Transverse colon (tissue), 4 donors: ENCODE data around the gene SGCA. TPM values are rescaled to one million over a fixed set of nuclear protein-coding genes. Genes with fewer than 3 reads are reported as not detected.
A peak's percentile ranks its signal among the peaks of the same experiment; 100 is the strongest.

ENCODE experiments used
- DNase-seq: peaks from one replicate; pipeline ENCODE4 v3.0.0-alpha.2; 2019
- H3K27ac ChIP-seq, 4 donors: fragments of 200-600 bp; sonication (generic); 2 replicates each; pipeline ENCODE4 v1.5.1; 2016 to 2018; ENCODE audit warnings: inconsistent platforms in 4 of 4
- H3K27me3 ChIP-seq: fragments of 200-600 bp; sonication (generic); 2 replicates; pipeline ENCODE4 v1.5.1; 2017; ENCODE audit warnings: inconsistent platforms
- H3K36me3 ChIP-seq, 4 donors: fragments of 200-600 bp; sonication (generic); 2 replicates each; pipeline ENCODE4 v1.5.1; 2017 to 2019; ENCODE audit warnings: inconsistent platforms in 4 of 4
- H3K4me1 ChIP-seq, 4 donors: fragments of 200-600 bp; sonication (generic); 2 replicates each; pipeline ENCODE4 v1.5.1; 2017 to 2020; ENCODE audit warnings: inconsistent platforms in 4 of 4
- H3K4me3 ChIP-seq, 4 donors: fragments of 200-600 bp; sonication (generic); 1 replicate in 1 of 4; 2 replicates in 3 of 4; pipeline versions ENCODE4 v1.5.1 to v1.6.1; 2017 to 2019; ENCODE audit warnings: inconsistent platforms in 4 of 4
- H3K9me3 ChIP-seq, 2 donors: fragments of 200-600 bp; sonication (generic); 2 replicates each; pipeline ENCODE4 v1.5.1; 2017 to 2019; ENCODE audit warnings: inconsistent platforms in 2 of 2
- CTCF ChIP-seq, 5 experiments: fragments of 200-600 bp in 3 of 5; fragments of 450-650 bp in 2 of 5; sonication (generic) in 3 of 5; IDR thresholded peaks; 1 replicate in 2 of 5; 2 replicates in 3 of 5; pipeline ENCODE4 v1.5.1; 2016 to 2017; ENCODE audit warnings: antibody characterized with exemption in 5 of 5, inconsistent platforms in 3 of 5, mild to moderate bottlenecking in 2 of 5, moderate library complexity in 1 of 5
- EP300 ChIP-seq: sonication (generic); formaldehyde crosslinking; IDR thresholded peaks from one replicate; pipeline ENCODE4 v1.6.1; 2017; ENCODE audit warnings: antibody characterized with exemption, low read depth
- POLR2A ChIP-seq: fragments of 450-650 bp; IDR thresholded peaks from one replicate; pipeline ENCODE4 v1.6.1; 2016; ENCODE audit warnings: antibody characterized with exemption, mild to moderate bottlenecking, moderate library complexity
- POLR2AphosphoS5 ChIP-seq, 3 donors: sonication (generic); formaldehyde crosslinking; IDR thresholded peaks; one replicate each; pipeline ENCODE4 v1.6.1; 2016; ENCODE audit warnings: antibody characterized with exemption in 3 of 3
- WGBS, 2 donors: methylation state at CpG; one replicate each; pipeline ENCODE4 v1.1.5; 2018; ENCODE audit warnings: low coverage in 1 of 2; 5-methylcytosine and 5-hydroxymethylcytosine counted together
- in situ Hi-C, 4 donors: fragments of 200-750 bp; cut with MboI; loops; one replicate each; pipeline versions ENCODE4 v1.15.0 to v1.15.1; 2017; ENCODE audit warnings: low sequenced_read_pairs in 3 of 4, low pct_ligation_motif_present in 1 of 4, low pct_unique_long_range_greater_than_20kb in 1 of 4
- intact Hi-C: fragments of 100-400 bp; cut with DNase I; formaldehyde crosslinking; loops from one replicate; pipeline ENCODE4 v1.15.1; 2023; ENCODE audit warnings: low total_unique reads
- total RNA-seq, 4 donors: library from RNA; depleted of rRNA; stranded (reverse); fragments of >200 nt; gene quantifications; one replicate each; pipeline ENCODE4 v1.1.0, GENCODE V29; 2016

SGCA gene
- total RNA-seq, 4 donors from 2014 or later, result 3.7 to 65.3 (median 7.6) TPM

- DNase-seq, result peak; percentile 74
- TF ChIP-seq POLR2AphosphoS5 (IDR thresholded peaks at IDR 0.05) (peak in 2 of 3 donors; percentile 32 to 34), EP300 (no peak), CTCF (IDR thresholded peaks at IDR 0.05) (peak in 2 of 5 experiments; percentile 13 to 16), POLR2A (peak; percentile 13)
- H3K9me3 ChIP-seq, result no peaks in the 10 kb centered on the region
- H3K27me3 ChIP-seq, result no peaks in the 10 kb centered on the region
- in situ Hi-C loops, result no loop called here
- H3K4me3 ChIP-seq, result peak overlapping the region; percentile 61 to 91 (median 78)
- intact Hi-C loops, result no loop called here
- H3K27ac ChIP-seq, result peak overlapping the region; percentile 92 to 98 (median 95)
- H3K4me1 ChIP-seq, result peaks cover 28 to 67% (median 53%) of the 10 kb centered on the region in 4 donors
- 2% methylated on average over 64 of the region's 123 CpGs; no CpG with 5 or more reads in 1 of the 2 donors for WGBS, 2 donors
- H3K36me3 ChIP-seq, result peaks cover 0 to 2% (median 0%) of the 10 kb centered on the region in 4 donors
Observed at GRCh38 chr17:50149417-50150353, 16.1 kb upstream of the SGCA start.

- intact Hi-C loops (no loop called here), in situ Hi-C loops (no loop called here)
- Histone ChIP-seq H3K27me3 (no peaks in the 10 kb centered on the region), H3K9me3 (no peaks in the 10 kb centered on the region), H3K27ac (peak within 1 kb of the TSS; percentile 92 to 98 (median 95)), H3K4me3 (peak within 1 kb of the TSS; percentile 61 to 91 (median 78)), H3K36me3 (no peaks in the 10 kb centered on the region), H3K4me1 (peaks cover 28 to 67% (median 55%) of the 10 kb centered on the region in 4 donors)
- 1% methylated on average over 49 of the region's 69 CpGs; no CpG with 5 or more reads in 1 of the 2 donors for WGBS, 2 donors
- no peak for TF ChIP-seq POLR2AphosphoS5 (IDR thresholded peaks at IDR 0.05)
- no peak for TF ChIP-seq POLR2A
- TF ChIP-seq CTCF (IDR thresholded peaks at IDR 0.05), result no peak
- no peak for TF ChIP-seq EP300
- no peak for DNase-seq
Observed at GRCh38 chr17:50150354-50151040, 15.3 kb upstream of the SGCA start, which contains the start of gene PPP1R9B. PPP1R9B (minus strand) TSS chr17:50150677; CDS start chr17:50150513, 164 bp downstream.

- no peaks in the 10 kb centered on the region for H3K9me3 ChIP-seq
- peak overlapping the region; percentile 61 to 91 (median 78) for H3K4me3 ChIP-seq
- no peaks in the 10 kb centered on the region for H3K27me3 ChIP-seq
- intact Hi-C loops, result no loop called here
- H3K4me1 ChIP-seq, result peaks cover 23 to 62% (median 48%) of the 10 kb centered on the region in 4 donors
- H3K36me3 ChIP-seq, result no peaks in the 10 kb centered on the region
- in situ Hi-C loops, result no loop called here
- 0 to 1% methylated on average over 2 to 20 of the region's 40 CpGs for WGBS, 2 donors
- peak; percentile 93 for DNase-seq
- peak overlapping the region; percentile 92 to 98 (median 95) for H3K27ac ChIP-seq
- TF ChIP-seq POLR2A, result no peak
- peak in 2 of 3 donors; percentile 65 to 66 for TF ChIP-seq POLR2AphosphoS5 (IDR thresholded peaks at IDR 0.05)
- peak; percentile 65 to 83 (median 74) for TF ChIP-seq CTCF (IDR thresholded peaks at IDR 0.05)
- TF ChIP-seq EP300, result no peak
Observed at GRCh38 chr17:50151041-50151936, 14.5 kb upstream of the SGCA start.
